Measurements from ENCODE around the gene ATP9A.

ATP9A gene

GRCh38 chr20:51625105-51625504 is 143.1 kb downstream of the ATP9A start:
- DNase-seq, result no peak

- DNase-seq, result peak; percentile 66
Observed at GRCh38 chr20:51624157-51624731, 143.9 kb downstream of the ATP9A start.

DNA sequence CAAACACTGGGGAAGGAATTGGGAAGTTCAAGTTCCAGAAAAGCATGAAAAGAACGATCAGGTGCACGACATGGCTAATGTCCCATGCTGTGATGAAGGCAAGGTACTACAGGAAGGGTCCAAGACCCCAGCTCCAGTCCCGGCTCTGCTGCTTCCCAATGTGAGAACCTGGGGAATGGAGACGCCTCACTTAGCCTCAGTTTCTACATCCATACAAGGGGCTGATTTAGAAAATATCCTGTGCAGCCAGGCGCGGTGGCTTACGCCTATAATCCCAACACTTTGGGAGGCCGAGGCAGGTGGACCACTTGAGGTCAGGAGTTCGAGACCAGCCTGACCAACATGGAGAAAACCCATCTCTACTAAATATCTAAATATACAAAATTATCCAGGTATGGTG is 144.9 kb downstream of the ATP9A start:
- DNase-seq, result no peak

GRCh38 chr20:51622004-51622874 is 146.0 kb downstream of the ATP9A start:
- no peak for DNase-seq

DNA sequence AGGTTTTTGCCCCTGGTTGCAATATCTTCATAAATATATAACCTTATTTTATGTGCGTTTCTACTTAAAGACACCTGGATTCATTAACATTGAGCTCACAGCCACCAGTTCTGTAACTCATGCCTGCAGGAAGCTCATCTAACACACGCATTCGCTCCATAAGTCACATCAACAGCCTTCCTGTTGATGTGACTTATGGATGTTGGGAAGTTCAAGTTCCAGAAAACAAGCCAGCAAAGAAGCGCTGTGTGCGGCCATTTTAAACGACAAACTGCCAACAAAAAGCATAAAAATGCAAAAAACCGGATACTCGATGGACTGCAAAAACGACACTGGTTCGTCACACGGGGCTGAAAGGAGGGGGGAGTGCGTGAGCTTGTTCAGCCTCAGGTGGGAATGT is 147.8 kb downstream of the ATP9A start:
- DNase-seq, result no peak

DNA sequence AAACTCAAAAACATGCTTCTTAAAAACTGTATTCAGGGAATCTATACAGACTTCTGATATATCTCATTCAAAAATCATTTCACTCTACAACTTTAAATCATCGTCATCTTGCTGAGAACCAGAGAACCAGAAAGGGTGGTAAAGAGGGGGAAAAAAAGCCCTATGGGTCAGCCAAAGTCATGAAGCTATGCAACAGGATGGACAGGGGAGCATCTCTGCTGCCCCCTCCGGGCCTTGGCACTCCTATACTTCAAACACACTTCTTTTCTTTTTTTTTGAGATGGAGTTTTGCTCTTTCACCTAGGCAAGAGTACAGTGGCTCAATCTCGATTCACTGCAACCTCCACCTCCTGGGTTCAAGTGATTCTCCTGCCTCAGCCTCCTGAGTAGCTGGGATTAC is 152.1 kb downstream of the ATP9A start:
- no peak for DNase-seq

DNA sequence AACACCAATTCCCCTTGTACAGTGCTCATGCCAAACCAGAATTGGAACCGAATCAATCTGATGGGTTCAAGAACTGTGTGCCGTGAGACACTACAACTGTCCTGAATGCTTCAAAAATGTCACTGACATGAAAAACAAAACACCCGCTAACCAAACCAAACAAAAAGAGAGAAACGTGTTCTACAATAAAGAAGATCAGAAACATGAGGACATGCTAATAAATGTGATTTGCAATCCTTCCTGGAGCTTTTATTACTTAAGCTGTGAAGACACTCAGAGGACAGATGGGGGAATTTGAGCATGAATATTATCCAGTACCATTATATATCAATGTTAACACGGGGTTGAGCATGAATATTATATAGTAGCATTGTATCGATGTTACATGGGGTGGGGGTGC is 153.5 kb downstream of the ATP9A start:
- DNase-seq, result no peak

DNA sequence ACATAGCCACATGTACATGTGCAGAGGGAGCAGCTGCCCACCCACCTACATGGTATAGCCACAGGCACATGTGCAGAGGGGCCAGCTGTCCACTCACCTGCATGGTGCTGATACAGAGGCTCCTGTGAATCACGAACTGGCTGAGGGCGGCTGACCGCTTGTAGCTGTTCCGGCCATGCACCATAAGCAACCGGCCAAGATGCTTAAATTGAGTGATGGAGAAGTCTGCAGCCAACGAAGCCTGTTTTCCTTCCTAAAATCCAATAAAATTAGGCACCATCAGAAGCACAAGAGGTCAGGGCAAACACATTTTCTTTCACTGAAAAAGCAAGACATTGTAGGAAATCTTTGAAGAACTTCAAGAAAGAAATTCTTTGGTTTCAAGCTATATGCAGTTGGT is 154.6 kb downstream of the ATP9A start:
- no peak for DNase-seq

DNA sequence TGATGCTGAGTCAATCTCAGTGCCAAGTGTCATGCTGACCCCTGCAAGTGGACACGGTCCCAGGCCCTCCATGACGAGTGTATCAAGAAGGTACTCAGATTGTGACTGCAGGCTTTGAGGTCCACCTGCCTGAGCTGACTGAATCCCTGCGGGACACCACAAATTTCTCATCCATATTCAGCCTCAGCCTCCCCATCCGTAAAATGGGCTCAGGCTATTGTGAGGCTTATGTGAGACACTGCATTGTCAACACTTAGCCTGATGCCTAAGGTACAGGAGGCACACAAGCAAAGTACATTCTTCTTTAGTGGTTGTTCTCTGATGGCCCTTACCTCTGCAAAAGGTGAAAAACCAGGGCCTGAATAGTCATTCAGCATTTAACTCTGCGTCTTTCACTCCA is 155.3 kb downstream of the ATP9A start:
- no peak for DNase-seq

DNA sequence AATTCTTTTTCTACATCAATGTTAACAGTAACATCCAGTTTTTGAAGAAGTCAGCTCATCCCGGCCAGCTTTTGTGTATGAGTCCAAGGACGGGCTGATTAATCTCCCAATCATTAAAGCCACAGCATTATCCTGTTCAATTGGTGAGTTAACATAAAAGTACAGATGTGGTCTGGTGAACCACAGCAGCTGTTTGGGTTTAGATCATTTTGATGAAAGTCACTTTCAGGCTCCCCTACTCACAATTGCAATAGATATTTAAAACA is 156.6 kb downstream of the ATP9A start:
- no peak for DNase-seq

GRCh38 chr20:51610761-51611624 is 157.2 kb downstream of the ATP9A start:
- DNase-seq, result no peak

- no peak for DNase-seq
Observed at GRCh38 chr20:51610111-51610510, 158.1 kb downstream of the ATP9A start.

GRCh38 chr20:51609251-51609650 is 158.9 kb downstream of the ATP9A start:
- DNase-seq, result no peak

DNA sequence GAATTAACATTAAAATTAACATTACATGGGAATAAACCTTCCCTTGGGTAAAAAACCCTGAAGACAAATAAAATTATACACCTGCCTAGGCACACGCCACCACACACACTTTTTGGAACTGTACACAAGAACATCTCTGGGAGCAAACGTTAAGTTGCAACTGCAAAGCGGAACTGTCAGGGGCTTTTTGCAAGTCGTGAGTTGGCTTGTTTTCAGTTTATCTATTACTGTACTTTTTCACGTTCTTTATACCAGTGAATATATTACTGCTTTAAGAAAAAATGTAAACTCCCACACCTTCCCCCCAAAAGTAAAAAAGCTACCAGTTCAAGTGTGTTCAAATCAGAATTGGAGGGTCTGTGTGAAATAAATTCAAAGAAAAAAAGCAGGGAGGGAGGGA is 160.1 kb downstream of the ATP9A start:
- no peak for DNase-seq

DNA sequence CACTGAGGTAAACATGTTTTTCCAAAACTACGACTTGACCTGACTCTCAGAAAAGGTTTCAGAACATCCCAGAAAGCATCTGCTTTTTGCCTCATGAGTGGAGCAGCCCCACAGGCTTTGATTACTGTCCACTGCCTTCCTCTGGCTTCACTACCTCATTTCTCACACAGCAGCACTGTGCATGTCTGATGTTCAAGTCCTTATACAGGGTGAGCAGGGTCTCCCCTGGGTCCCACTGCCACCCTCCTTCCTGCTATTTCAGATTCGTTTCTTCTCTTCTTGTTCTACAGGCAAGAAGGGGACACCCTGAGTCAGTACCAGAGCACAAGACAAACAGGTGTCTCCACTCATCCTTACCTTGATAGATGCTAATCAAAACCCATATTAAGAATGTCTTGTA is 161.0 kb downstream of the ATP9A start:
- no peak for DNase-seq

DNA sequence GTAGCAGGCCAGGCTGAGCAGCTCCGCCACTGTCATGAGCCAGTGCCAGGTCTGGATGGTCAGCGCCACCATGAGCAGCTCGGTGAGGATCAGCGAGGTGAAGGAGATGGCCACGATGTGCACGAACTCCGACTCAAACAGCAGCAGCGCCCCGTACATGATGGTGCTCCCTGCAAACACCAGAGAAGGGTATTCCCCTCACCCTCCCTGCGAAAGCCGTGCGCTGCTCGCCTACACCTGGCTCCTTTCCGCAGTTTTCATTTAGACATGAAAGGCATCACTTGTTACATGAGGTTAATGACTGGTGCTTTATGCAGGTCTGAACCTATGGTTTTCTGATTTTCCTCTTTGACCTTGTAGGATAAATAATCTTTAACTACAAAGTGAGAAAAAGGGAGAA is 163.3 kb downstream of the ATP9A start:
- DNase-seq, result no peak

- DNase-seq, result no peak
Observed at GRCh38 chr20:51602131-51602530, 166.1 kb downstream of the ATP9A start.

- no peak for DNase-seq
Observed at GRCh38 chr20:51600950-51601349, 167.2 kb downstream of the ATP9A start.

DNA sequence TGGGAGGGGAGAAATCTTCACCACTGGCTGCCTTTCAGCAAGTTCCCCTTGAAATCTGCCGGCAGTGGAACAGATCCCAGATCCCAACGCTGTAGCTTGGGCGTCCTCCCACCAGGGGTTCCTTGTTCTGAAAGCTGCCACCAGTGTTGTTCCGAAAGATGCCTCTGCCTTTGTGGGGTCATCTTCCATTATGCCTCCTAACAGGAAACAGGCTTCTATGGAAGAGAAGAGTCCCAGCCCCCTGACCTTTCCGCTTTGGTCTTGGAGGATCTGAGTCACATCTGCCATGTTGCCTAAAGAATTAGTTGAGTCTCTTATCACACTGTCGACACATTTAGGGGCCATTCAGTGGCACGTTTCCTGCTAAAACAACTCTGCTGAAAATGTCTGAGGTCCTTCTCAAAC is 168.2 kb downstream of the ATP9A start:
- DNase-seq, result no peak

DNA sequence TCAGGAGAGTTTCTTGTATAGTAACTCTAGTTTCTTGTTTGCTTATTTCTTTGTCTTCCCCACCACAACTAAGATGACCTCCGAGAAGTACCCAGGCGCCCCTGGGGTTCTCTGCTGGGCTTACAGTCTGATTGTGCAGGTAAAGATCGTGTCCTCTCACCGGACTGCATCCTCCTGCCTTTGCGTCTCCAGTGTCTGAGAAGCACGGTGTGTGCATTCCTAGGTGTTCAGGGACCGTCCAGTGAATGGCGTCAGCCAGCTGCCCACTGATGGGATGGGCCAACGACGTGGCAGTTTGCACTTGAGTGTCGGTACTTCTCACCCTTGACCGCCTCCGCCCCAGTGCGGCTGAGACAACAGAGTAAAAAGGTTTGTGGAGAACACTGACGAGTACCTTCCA is 169.6 kb downstream of the ATP9A start:
- no peak for DNase-seq

DNA sequence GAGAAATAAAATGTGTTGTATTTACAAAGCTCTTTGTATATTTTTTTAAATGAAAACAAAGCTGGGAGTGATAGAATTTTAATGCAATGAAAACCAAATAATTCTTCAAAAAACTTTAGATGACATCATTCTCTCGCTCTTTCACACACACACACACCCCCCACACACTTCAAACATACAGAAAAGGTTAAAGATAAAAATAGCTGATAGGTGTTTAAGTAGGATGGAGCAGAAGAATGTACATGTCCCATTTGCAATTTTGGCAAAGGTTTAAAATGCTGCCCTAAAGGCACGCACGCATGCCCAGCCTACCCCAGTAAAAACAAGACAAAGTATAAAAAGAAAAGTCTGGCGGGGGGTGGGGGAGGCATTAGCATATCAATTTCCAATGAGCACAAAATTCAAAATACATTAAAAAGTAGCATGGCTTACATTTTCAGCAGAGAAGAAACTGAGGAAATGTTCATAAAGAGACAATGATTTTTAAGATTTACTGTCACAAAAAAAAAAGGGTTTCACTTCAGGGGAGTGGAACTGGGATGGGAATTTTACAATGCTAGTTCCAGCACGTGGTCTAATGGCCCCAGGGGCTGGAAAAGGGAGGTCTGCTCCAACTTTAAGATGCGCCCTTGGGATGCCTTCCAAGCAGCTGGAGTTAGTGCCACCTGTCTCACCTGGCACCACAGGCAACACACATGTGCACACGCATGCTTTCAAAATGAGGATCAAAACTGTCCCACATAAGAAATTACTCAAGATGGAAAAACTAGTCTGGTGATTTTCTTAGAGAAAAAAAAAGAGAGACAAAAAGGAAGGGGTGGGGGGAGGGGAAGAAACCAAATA is 170.6 kb downstream of the ATP9A start:
- DNase-seq, result no peak

GRCh38 chr20:51596668-51597388 is 171.4 kb downstream of the ATP9A start:
- DNase-seq, result no peak
